ENCODE data around the gene FAIM2.

Gene FAIM2

DNA sequence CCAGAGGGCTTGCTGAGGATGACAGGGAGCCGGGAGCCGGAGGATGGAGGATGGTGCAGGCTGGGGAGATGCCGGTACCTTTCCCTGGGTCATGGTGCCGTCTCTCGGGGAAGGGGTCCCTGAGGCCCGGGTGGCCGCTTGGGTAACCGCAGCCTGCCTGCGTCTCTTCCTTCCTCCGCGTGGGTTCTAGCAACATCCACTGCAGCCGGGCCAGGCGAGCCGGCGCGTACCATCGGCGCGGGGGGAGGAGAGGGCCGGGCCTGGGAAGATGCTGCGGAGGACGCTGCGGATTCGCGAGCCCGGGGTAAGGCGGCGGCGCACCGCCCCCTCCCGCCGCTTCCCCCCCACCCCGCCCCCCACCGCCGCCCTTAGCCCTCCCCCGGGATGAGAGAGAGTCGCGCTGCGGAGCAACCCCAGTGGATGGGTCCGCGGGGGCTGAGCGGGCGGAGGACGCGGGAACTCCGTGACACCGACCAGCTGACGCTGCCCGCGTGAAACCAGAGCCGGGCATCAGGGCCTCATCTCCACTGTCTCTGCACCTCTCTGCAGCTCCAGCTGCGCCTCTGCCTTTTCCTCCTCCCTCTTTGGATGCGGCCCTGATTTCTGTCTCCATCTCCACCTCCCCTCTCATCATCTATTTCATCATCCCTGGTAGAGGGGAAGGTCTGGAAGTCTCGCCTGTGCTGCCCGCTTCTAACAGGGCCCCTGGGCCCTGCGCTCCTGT is at the start of gene FAIM2:
TSS of gene FAIM2 (minus strand) at position 201 of the 724 bp plus-strand sequence. CDS start at position 93, 108 bp downstream.
- intact Hi-C loops (cut with micrococcal nuclease) = no loop called here
- H3K27ac Mint-ChIP-seq = peak within 1 kb of the TSS; percentile 25
- peaks cover 70% of the 10 kb centered on the region for H3K27me3 Mint-ChIP-seq

GRCh38 chr12:49953151-49953550 is 49.5 kb upstream of the FAIM2 start:
- Mint-ChIP-seq H3K27me3 (peaks cover 90% of the 10 kb centered on the region), H3K36me3 (ENCODE audit: low read depth) (no peaks in the 10 kb centered on the region)

More for the DNA sequence above, at the start of gene FAIM2:
- Mint-ChIP-seq H3K4me3 (peak within 1 kb of the TSS; percentile 66), H3K9me3 (no peaks in the 10 kb centered on the region), H3K4me1 (ENCODE audit: low read depth) (peaks cover 48% of the 10 kb centered on the region), H3K36me3 (ENCODE audit: low read depth) (no peaks in the 10 kb centered on the region)

GRCh38 chr12:49952391-49953055 is 48.8 kb upstream of the FAIM2 start:
- intact Hi-C loops (cut with micrococcal nuclease) = no loop called here
- Mint-ChIP-seq H3K4me3 (no peak overlapping the region), H3K36me3 (ENCODE audit: low read depth) (no peaks in the 10 kb centered on the region), H3K27me3 (peaks cover 90% of the 10 kb centered on the region), H3K9me3 (no peaks in the 10 kb centered on the region), H3K27ac (no peak overlapping the region), H3K4me1 (ENCODE audit: low read depth) (peaks cover 46% of the 10 kb centered on the region)

More at GRCh38 chr12:49953151-49953550, 49.5 kb upstream of the FAIM2 start:
- Mint-ChIP-seq H3K9me3 (no peaks in the 10 kb centered on the region), H3K4me3 (no peak overlapping the region), H3K27ac (no peak overlapping the region), H3K4me1 (ENCODE audit: low read depth) (peaks cover 45% of the 10 kb centered on the region)
- intact Hi-C loops (cut with micrococcal nuclease) = no loop called here

- intact Hi-C loops (cut with micrococcal nuclease) = no loop called here
- Mint-ChIP-seq H3K27ac (no peak overlapping the region), H3K9me3 (no peaks in the 10 kb centered on the region), H3K36me3 (ENCODE audit: low read depth) (no peaks in the 10 kb centered on the region), H3K27me3 (peaks cover 86% of the 10 kb centered on the region), H3K4me1 (ENCODE audit: low read depth) (peaks cover 45% of the 10 kb centered on the region), H3K4me3 (no peak overlapping the region)
Observed at GRCh38 chr12:49951411-49952240, 47.9 kb upstream of the FAIM2 start.

GRCh38 chr12:49950273-49951251 is 46.9 kb upstream of the FAIM2 start, which contains the start of gene AQP2:
Gene AQP2 (plus strand): TSS chr12:49950737. CDS start chr12:49950831, 94 bp downstream.
- no peaks in the 10 kb centered on the region for H3K9me3 Mint-ChIP-seq
- H3K4me3 Mint-ChIP-seq = no peak within 1 kb of the TSS
- peak within 1 kb of the TSS; percentile 22 for H3K27ac Mint-ChIP-seq
- no peaks in the 10 kb centered on the region for H3K36me3 Mint-ChIP-seq (ENCODE audit: low read depth)
- intact Hi-C loops (cut with micrococcal nuclease) = no loop called here
- H3K27me3 Mint-ChIP-seq = peaks cover 86% of the 10 kb centered on the region
- peaks cover 38% of the 10 kb centered on the region for H3K4me1 Mint-ChIP-seq (ENCODE audit: low read depth)

DNA sequence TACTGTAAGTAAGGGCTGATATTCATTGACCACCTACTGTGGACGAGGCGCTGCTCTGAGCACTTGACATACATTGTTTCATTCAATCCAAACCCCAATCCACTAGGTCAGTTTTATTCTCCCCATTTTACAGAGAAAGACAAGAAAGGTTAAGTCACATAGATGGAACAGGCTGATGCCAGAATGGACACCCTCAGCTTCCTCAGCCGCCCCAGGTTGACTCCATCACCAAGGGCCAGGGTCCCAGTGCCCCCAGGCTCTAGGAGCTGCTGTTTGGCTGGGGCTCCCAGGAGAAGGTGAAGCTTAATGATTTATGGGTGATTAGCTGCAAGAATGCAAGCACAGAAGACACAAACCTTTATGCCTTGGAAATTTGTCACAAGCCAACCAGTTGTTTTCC is 46.2 kb upstream of the FAIM2 start:
- peaks cover 85% of the 10 kb centered on the region for H3K27me3 Mint-ChIP-seq

GRCh38 chr12:49948866-49949845 is 45.5 kb upstream of the FAIM2 start:
- Mint-ChIP-seq H3K4me1 (ENCODE audit: low read depth) (peaks cover 41% of the 10 kb centered on the region), H3K27ac (peak overlapping the region; percentile 22), H3K27me3 (peaks cover 81% of the 10 kb centered on the region), H3K36me3 (ENCODE audit: low read depth) (no peaks in the 10 kb centered on the region), H3K4me3 (peak overlapping the region; percentile 4), H3K9me3 (no peaks in the 10 kb centered on the region)
- intact Hi-C loops (cut with micrococcal nuclease) = loop anchor here (5.0 kb wide), 1 partner anchor 82 kb away; no protein-coding TSS in a partner anchor

More for the DNA sequence above, 46.2 kb upstream of the FAIM2 start:
- H3K4me1 Mint-ChIP-seq (ENCODE audit: low read depth) = peaks cover 41% of the 10 kb centered on the region
- no peak overlapping the region for H3K27ac Mint-ChIP-seq
- no peak overlapping the region for H3K4me3 Mint-ChIP-seq
- intact Hi-C loops (cut with micrococcal nuclease) = loop anchor here (5.0 kb wide), 1 partner anchor 83 kb away; no protein-coding TSS in a partner anchor
- H3K9me3 Mint-ChIP-seq = no peaks in the 10 kb centered on the region
- H3K36me3 Mint-ChIP-seq (ENCODE audit: low read depth) = no peaks in the 10 kb centered on the region

- Mint-ChIP-seq H3K4me1 (ENCODE audit: low read depth) (peaks cover 47% of the 10 kb centered on the region), H3K27me3 (peaks cover 81% of the 10 kb centered on the region)
- intact Hi-C loops (cut with micrococcal nuclease) = loop anchor here (5.0 kb wide), 1 partner anchor 80 kb away; no protein-coding TSS in a partner anchor
Observed at GRCh38 chr12:49947593-49948226, 44.0 kb upstream of the FAIM2 start.

DNA sequence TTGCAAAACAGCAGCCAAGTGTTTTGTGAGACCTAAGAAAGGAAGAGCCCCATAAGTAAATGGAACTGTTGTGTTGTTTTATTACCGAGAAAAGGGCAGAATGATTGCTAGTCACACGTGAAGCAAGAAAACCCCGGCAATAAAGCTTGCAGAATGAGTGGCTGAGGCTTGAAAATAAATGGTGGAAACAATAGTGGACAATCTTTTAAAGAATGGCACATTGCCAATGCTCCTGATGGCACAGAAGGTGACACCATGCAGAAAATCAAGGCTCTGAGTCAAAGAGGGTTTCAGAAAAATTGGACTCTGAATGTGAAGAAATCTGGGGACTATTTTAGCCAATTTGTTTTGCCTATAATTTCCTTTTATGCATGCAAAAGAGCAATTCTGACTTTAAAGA is 42.8 kb upstream of the FAIM2 start:
- intact Hi-C loops (cut with micrococcal nuclease) = loop anchor here (5.0 kb wide), 1 partner anchor 79 kb away; no protein-coding TSS in a partner anchor
- H3K27ac Mint-ChIP-seq = no peak overlapping the region
- no peak overlapping the region for H3K4me3 Mint-ChIP-seq
- H3K4me1 Mint-ChIP-seq (ENCODE audit: low read depth) = peaks cover 41% of the 10 kb centered on the region
- no peaks in the 10 kb centered on the region for H3K36me3 Mint-ChIP-seq (ENCODE audit: low read depth)
- peaks cover 75% of the 10 kb centered on the region for H3K27me3 Mint-ChIP-seq
- no peaks in the 10 kb centered on the region for H3K9me3 Mint-ChIP-seq

More at GRCh38 chr12:49947593-49948226, 44.0 kb upstream of the FAIM2 start:
- Mint-ChIP-seq H3K4me3 (no peak overlapping the region), H3K27ac (no peak overlapping the region), H3K9me3 (no peaks in the 10 kb centered on the region), H3K36me3 (ENCODE audit: low read depth) (no peaks in the 10 kb centered on the region)

DNA sequence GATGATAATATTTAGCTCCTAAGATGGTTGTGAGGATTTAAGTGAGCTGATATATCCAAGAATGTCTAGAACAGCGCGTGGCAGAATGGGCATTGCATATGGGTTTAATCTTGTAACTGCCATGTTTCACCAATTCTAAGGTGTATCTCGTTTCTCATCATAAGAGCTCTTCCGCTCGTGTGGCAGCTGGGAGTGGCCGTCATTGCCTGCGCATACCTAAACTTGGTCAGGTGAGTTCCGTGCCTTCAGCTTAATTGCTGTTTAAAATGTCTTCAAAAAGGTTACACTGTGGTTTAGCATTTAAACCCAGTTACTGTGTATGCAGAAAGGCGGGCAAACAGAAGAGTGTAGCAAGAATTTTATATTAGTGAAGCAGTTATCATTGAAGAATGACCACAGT is 42.4 kb upstream of the FAIM2 start:
- H3K27me3 Mint-ChIP-seq = peaks cover 73% of the 10 kb centered on the region
- no peak overlapping the region for H3K4me3 Mint-ChIP-seq
- no peaks in the 10 kb centered on the region for H3K9me3 Mint-ChIP-seq
- no peaks in the 10 kb centered on the region for H3K36me3 Mint-ChIP-seq (ENCODE audit: low read depth)
- H3K27ac Mint-ChIP-seq = no peak overlapping the region
- H3K4me1 Mint-ChIP-seq (ENCODE audit: low read depth) = peaks cover 37% of the 10 kb centered on the region
- intact Hi-C loops (cut with micrococcal nuclease) = loop anchor here (5.0 kb wide), 1 partner anchor 79 kb away; no protein-coding TSS in a partner anchor

DNA sequence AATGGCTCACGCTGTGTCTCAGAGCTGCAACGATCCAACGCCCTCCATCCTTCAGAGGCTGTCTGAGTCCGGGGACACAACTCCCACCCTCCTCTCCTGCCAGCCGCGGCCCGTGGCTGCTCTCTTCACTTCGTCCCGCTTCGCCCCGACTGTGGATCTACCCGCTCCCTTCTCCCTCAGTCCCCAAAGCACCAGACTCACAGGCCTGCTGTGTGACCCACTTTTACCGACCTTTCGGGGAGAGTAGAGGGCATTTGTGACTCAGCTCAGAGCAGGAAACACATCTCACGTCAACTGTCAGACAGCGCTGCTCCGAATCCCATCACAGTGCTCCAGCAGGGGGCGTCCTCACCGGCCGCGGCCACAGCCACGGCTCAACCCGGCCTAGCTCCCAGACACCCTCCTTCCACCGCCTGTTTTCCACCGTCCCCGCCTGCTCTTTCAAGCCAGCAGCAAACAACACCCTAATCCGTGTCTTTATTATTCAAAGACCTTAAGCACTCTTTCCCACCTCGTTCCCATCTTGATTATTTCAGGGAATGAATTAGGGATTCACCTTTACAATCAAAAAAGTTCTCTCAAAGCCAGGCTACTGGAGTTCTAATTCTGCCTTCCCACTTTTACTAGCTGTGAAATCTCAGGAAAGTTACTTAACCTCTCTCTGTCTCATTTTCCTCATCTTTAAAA is 41.8 kb upstream of the FAIM2 start:
- intact Hi-C loops (cut with micrococcal nuclease) = loop anchor here (5.0 kb wide), 1 partner anchor 78 kb away; no protein-coding TSS in a partner anchor
- Mint-ChIP-seq H3K27ac (peak overlapping the region; percentile 19), H3K4me3 (peak overlapping the region; percentile 62), H3K27me3 (peaks cover 71% of the 10 kb centered on the region), H3K36me3 (ENCODE audit: low read depth) (no peaks in the 10 kb centered on the region), H3K9me3 (no peaks in the 10 kb centered on the region), H3K4me1 (ENCODE audit: low read depth) (peaks cover 34% of the 10 kb centered on the region)
